GM18508 (cell line): ENCODE results near the gene MAN2B2.

Experiments
- ATAC-seq: cut with Tn5 transposase; IDR thresholded peaks from one replicate; pipeline ENCODE4 v1.9.1; 2021; ENCODE audit warnings: moderate number of reproducible peaks; ENCODE audit not compliant: insufficient read depth, unreplicated experiment

MAN2B2 gene

GRCh38 chr4:6591313-6591712 lies 16.3 kb downstream of the MAN2B2 start:
- ATAC-seq, result no peak

DNA sequence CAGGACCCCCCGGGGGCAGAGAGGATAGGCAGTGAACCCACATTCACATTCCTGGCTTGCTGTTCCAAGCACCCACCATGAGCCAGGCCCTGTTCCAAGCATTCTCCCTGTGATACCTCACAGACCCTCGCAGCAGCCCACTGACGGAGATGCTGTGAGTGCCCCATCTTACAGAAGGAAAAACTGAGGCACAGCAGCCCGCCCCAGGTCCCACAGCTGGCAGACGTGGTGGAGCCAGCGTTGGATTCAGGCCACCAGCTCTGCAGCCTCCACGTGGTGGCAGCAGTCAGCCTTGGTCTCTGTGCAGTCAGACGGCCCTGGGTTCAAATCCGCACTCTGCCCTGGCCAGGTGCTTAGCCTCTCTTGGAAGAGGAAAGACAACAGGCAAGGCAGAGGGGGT lies 16.8 kb downstream of the MAN2B2 start:
- no peak for ATAC-seq

GRCh38 chr4:6592804-6593563 lies 18.0 kb downstream of the MAN2B2 start:
- no peak for ATAC-seq

GRCh38 chr4:6594341-6594740 lies 19.4 kb downstream of the MAN2B2 start:
- no peak for ATAC-seq

DNA sequence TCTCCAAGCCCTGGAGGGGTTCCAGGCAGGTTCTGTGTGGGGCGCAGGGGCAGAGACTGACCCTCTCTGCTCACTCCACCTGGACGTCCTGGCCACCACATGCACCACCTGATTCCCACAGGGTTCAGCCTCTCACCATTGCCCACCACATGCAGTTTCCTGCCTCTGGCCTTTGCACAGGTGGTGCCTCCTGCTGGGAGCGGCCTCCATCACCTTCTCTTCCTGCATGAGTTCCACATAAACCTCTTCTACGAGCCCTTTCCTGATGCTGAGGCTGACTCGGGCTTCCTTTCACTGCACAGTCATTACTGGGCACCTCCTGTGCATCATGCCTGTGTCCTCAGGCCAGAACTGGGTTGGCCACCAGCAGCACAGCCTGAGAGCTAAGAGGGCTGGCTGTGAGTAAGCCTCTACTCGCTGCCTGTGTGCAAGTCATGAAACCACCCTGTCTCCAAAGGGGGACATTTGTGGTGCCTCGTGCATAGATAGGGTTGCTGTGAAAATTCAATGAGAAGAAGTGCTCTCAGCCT lies 19.9 kb downstream of the MAN2B2 start:
- no peak for ATAC-seq

GRCh38 chr4:6595897-6596537 lies 21.0 kb downstream of the MAN2B2 start:
- ATAC-seq, result no peak

DNA sequence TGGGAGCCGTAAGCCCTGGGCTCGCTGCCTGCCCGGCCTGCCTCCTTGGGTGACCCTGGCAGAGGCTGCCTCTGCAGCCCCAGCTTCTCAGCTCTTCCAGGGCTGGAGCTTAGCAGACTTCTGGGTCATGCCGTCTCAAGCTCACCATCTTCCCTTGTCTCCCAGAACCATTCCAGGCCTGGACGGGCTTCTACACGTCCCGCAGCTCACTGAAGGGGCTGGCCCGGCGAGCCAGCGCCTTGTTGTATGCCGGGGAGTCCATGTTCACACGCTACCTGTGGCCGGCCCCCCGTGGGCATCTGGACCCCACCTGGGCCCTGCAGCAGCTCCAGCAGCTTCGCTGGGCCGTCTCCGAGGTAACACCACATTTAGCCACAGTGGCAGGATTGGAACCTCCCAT lies 22.0 kb downstream of the MAN2B2 start:
- ATAC-seq, result no peak

DNA sequence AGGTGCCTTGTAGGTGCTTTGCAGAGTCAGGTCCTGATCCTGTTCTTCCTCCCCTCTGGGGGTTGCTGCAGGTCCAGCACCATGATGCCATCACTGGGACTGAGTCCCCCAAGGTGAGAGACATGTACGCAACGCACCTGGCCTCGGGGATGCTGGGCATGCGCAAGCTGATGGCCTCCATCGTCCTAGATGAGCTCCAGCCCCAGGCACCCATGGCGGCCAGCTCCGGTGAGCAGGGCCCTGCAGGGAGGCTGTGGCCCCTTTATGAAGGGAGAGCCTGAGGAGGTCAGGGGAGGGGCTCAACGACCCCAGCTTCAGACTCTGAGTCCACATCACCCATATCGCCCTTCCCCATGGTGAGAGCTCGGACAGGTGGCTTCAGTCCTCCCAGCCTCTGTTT lies 23.1 kb downstream of the MAN2B2 start:
- no peak for ATAC-seq

DNA sequence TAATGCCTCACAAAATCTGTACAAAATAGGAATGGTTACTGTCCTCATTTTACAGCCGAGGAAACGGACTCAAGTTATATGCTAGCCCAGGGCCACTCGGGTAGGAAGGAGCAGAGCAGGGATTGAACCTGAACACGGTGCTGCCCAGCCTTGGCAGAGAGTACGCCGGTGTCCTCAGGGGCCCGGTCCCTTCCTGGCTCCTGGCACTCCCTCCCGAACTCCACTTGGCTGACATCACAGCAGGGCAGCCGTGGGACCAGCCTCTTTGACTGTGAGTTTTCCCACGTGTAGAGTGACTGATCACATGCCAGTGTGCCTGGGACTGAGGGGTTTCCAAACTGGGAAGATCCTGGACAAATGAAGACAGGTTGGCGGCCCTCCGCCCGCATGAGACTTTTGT lies 23.7 kb downstream of the MAN2B2 start:
- ATAC-seq, result no peak

GRCh38 chr4:6601661-6602250 lies 26.8 kb downstream of the MAN2B2 start:
- ATAC-seq, result no peak

DNA sequence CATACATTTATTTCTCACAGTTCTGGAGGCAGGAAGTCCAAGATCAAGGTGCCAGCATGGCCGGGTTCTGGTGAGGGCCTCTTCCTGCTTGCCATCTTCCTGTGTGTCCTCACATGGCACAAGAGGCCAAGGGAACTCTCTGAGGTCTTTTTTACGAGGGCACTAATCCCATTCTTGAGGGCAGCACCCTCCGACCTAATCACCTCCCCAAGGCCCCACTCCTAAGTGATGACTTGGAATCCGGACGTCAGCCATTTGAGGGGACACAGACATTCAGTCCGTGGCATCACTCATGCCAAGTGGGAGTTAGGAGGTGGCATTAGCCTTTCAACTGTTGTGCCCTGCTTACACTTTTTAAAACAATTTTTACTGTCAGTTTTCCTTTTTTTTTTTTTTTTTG lies 27.3 kb downstream of the MAN2B2 start:
- no peak for ATAC-seq

GRCh38 chr4:6603128-6603527 lies 28.1 kb downstream of the MAN2B2 start:
- no peak for ATAC-seq

DNA sequence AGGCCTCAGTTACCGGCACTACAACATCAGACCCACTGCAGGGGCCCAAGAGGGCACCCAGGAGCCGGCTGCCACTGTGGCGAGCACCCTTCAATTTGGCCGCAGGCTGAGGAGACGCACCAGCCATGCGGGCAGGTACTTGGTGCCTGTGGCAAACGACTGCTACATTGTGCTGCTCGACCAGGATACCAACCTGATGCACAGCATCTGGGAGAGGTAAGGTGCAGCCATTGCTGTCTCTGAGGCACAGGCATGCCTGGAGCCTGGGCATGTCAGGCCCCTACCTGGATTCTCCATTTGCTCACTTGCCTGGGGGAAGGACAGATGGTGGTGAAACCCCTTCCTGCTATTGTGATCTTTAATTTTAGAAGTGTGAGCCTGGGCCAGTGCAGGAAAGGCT lies 30.1 kb downstream of the MAN2B2 start:
- no peak for ATAC-seq

- ATAC-seq, result no peak
Measured at GRCh38 chr4:6605605-6606004, 30.6 kb downstream of the MAN2B2 start.

GRCh38 chr4:6606465-6607235 lies 31.7 kb downstream of the MAN2B2 start:
- ATAC-seq, result no peak

GRCh38 chr4:6607368-6608055 lies 32.5 kb downstream of the MAN2B2 start:
- ATAC-seq, result no peak

DNA sequence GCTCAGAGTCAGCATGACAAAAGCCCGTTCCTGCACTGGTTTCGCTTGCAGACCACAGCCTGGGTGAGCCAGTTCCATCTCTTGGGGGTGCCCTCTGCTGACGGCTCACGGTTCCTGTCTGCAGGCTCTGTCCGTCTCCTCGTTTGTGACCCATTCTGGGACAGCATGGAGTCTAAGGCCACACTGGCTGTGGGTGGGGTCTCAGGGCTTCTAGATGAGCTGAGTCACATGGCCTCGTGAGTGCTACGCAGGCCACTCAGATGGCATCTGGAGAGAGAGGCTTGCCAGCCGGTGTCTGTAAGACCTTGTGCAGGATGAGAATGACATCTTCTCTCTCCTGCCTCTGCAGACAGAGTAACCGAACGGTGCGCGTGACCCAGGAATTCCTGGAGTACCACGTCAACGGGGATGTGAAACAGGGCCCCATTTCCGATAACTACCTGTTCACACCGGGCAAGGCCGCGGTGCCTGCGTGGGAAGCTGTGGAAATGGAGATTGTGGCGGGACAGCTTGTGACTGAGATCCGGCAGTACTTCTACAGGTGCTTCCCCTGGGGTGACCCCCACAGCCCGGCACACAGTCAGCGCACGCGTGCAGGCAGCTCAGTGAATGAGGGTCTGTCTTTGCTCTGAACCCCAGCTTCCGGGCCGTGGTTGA lies 33.9 kb downstream of the MAN2B2 start:
- no peak for ATAC-seq

- no peak for ATAC-seq
Measured at GRCh38 chr4:6609415-6610079, 34.6 kb downstream of the MAN2B2 start.

DNA sequence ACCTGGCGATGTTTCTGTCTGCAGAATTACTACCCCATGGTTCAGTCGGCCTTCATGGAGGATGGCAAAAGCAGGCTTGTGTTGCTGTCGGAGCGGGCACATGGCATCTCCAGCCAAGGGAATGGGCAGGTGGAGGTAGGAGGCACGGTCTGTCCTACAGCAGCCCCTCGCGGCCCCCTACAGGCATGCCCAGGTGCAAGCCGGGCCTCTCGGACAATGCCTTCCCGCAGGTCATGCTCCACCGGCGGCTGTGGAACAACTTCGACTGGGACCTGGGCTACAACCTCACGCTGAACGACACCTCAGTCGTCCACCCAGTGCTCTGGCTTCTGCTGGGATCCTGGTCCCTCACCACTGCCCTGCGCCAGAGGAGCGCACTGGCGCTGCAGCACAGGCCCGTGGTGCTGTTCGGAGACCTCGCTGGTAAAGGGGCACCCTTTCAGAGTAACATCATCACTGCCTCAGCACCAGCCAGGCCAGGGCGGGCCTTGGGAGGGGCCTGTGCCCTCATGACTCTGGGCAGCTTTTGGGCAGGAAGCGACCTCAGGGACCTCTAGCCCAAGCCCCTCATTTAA lies 36.0 kb downstream of the MAN2B2 start:
- ATAC-seq, result no peak
